Measurements from ENCODE around the gene MYH9.
A peak's percentile ranks its signal among the peaks of the same experiment; 100 is the strongest.

Gene MYH9

GRCh38 chr22:36238373-36239149 is 149.2 kb downstream of the MYH9 start:
- Histone ChIP-seq H3K9me3 (no peaks in the 10 kb centered on the region), H3K36me3 (peaks cover 0 to 17% (median 4%) of the 10 kb centered on the region in 3 donors), H3K27me3 (no peaks in the 10 kb centered on the region), H3K4me3 (peak overlapping the region; percentile 60), H3K4me1 (peaks cover 0 to 48% (median 29%) of the 10 kb centered on the region in 4 donors), H3K27ac (peak overlapping the region; percentile 83 to 87)
- peak in 1 of 2 donors; percentile 54 for DNase-seq
- intact Hi-C loops (cut with DNase I; ENCODE audit: low total_unique reads), result no loop called here
- TF ChIP-seq, protein P1, sequence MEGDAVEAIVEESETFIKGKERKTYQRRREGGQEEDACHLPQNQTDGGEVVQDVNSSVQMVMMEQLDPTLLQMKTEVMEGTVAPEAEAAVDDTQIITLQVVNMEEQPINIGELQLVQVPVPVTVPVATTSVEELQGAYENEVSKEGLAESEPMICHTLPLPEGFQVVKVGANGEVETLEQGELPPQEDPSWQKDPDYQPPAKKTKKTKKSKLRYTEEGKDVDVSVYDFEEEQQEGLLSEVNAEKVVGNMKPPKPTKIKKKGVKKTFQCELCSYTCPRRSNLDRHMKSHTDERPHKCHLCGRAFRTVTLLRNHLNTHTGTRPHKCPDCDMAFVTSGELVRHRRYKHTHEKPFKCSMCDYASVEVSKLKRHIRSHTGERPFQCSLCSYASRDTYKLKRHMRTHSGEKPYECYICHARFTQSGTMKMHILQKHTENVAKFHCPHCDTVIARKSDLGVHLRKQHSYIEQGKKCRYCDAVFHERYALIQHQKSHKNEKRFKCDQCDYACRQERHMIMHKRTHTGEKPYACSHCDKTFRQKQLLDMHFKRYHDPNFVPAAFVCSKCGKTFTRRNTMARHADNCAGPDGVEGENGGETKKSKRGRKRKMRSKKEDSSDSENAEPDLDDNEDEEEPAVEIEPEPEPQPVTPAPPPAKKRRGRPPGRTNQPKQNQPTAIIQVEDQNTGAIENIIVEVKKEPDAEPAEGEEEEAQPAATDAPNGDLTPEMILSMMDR (IDR thresholded peaks at IDR 0.05), result no peak

DNA sequence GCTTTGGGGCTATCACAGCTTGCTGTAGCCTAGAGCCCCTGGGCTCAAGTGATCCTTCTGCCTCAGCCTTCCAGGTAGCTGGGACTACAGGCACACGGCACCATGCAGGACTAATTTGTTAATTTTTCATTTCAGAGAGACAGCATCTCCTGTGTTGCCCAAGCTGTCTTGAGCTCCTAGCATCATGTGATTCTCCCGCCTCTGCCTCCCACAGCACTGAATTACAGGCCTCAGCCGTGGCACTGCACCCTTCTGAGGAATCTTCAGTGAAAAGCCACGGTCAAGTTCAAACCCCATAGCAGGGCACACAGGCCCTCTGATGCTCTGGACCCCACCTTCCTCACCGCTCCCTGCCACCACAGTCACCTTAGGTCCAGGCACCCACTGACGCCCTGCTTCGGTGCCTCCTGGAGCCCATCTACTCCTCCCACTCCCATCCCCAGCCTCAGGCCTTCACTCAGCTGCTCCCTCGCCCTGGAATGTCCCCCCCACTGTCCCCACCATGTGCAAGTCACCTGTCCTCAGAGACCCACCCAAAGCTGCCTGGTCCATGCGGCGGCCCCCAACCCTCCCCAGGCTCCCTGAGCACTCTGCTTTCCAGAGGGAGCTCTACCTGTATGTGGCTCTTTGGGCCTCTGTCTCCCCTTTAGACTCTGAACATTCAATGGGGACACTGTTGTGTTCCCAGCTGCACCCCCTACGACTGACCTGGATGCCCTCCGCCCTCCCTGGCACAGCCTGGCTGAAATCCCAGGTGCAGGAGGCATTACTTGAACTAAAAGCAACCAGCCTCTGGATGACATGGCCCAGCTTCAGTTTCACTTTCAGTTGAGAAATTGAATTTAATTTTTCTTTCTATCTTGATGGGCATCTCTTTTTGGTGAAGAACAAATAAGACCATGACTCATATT is 150.1 kb downstream of the MYH9 start:
- TF ChIP-seq, protein P1 (IDR thresholded peaks at IDR 0.05), result no peak
- Histone ChIP-seq H3K9me3 (no peaks in the 10 kb centered on the region), H3K4me1 (peaks cover 0 to 47% (median 27%) of the 10 kb centered on the region in 4 donors), H3K36me3 (peaks cover 5 to 25% (median 11%) of the 10 kb centered on the region in 3 donors), H3K27ac (peak overlapping the region; percentile 83 to 87), H3K27me3 (no peaks in the 10 kb centered on the region), H3K4me3 (peak overlapping the region; percentile 60)
- DNase-seq, result no peak
- intact Hi-C loops (cut with DNase I; ENCODE audit: low total_unique reads), result no loop called here

- Histone ChIP-seq H3K36me3 (peaks cover 13 to 36% (median 22%) of the 10 kb centered on the region in 3 donors), H3K9me3 (no peaks in the 10 kb centered on the region), H3K4me3 (peak overlapping the region in 1 of 2 donors; percentile 60), H3K27ac (peak overlapping the region in 1 of 2 donors; percentile 87), H3K4me1 (peaks cover 0 to 47% (median 27%) of the 10 kb centered on the region in 4 donors), H3K27me3 (no peaks in the 10 kb centered on the region)
- intact Hi-C loops (cut with DNase I; ENCODE audit: low total_unique reads), result no loop called here
- DNase-seq, result no peak
- TF ChIP-seq, protein P1 (IDR thresholded peaks at IDR 0.05), result no peak
These were observed 151.1 kb downstream of the MYH9 start for GRCh38 chr22:36236388-36237319.

- no peaks in the 10 kb centered on the region for H3K27me3 ChIP-seq
- H3K9me3 ChIP-seq, result no peaks in the 10 kb centered on the region
- H3K27ac ChIP-seq, result no peak overlapping the region
- DNase-seq, result no peak
- peaks cover 23 to 47% (median 33%) of the 10 kb centered on the region in 3 donors for H3K36me3 ChIP-seq
- TF ChIP-seq, protein P1 (IDR thresholded peaks at IDR 0.05), result no peak
- peaks cover 0 to 47% (median 27%) of the 10 kb centered on the region in 4 donors for H3K4me1 ChIP-seq
- intact Hi-C loops (cut with DNase I; ENCODE audit: low total_unique reads), result no loop called here
- H3K4me3 ChIP-seq, result no peak overlapping the region
These were observed 152.2 kb downstream of the MYH9 start for GRCh38 chr22:36235585-36235984.

GRCh38 chr22:36234919-36235318 is 152.8 kb downstream of the MYH9 start:
- no peaks in the 10 kb centered on the region for H3K27me3 ChIP-seq
- H3K9me3 ChIP-seq, result no peaks in the 10 kb centered on the region
- DNase-seq, result no peak
- intact Hi-C loops (cut with DNase I; ENCODE audit: low total_unique reads), result no loop called here
- peaks cover 29 to 53% (median 38%) of the 10 kb centered on the region in 3 donors for H3K36me3 ChIP-seq
- H3K4me3 ChIP-seq, result no peak overlapping the region
- H3K27ac ChIP-seq, result no peak overlapping the region
- TF ChIP-seq, protein P1 (IDR thresholded peaks at IDR 0.05), result no peak
- H3K4me1 ChIP-seq, result peaks cover 0 to 45% (median 26%) of the 10 kb centered on the region in 4 donors

Measured in tibial artery (tissue), 4 donors.